Measurements from ENCODE around the gene HELT. TPM values are rescaled to one million over a fixed set of nuclear protein-coding genes. Genes with fewer than 3 reads are reported as not detected.
"Not testable (repeated sequence)": the region's sequence is repeated elsewhere in the genome, so short reads cannot be mapped to it uniquely, and the experiment has no call there.

Gene HELT
- polyA plus RNA-seq = not detected

DNA sequence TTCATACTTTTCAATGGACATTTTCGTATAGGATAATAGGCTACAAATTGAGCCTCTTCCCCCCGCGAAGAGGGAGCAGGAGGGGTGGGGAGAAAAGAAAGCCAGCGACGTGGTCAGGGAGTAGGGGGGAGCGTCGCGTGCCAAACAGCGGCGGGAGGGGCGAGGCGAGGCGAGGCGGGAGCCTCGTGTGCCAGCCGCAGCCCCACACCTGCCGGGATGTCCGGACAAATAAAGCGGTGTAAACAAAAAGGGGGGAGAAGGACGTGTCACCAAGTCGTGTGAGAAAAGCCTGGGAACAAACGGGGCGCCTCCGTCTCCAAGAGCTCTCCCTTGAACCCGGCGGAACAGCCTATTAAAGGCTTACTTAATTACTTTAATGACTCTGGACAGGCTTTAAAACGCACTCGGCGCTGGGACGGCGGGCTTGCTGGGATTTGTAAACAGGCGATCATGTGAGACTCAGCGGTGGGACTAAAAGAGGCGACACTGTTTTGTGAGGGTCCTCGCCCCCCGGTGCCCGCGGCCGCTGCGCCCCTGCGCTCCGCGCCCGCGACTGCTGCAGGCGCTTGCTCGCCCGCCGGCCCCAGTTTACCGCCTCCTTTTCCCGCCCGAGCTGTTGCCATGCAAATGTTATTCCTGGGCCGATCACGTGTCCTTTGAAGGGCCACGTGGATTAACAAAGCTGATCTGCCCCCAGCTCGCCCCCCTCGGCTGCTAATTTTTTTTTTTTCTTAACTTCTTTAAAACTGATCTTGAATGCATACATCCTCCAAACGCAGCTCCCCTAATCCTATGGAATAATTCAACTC, at the start of gene HELT:
TSS of gene HELT (plus strand) at position 527 of the 809 bp plus-strand sequence. CDS start 439 bp downstream, outside the sequence.
- peaks cover 0 to under 1% (median 0%) of the 10 kb centered on the region in 3 donors for H3K9me3 Mint-ChIP-seq
- no peaks in the 10 kb centered on the region for H3K36me3 Mint-ChIP-seq
- peak within 1 kb of the TSS in 1 of 3 donors; percentile 62 for H3K27ac Mint-ChIP-seq
- peaks cover 5 to 22% (median 11%) of the 10 kb centered on the region in 3 donors for H3K4me1 Mint-ChIP-seq
- peaks cover 61% of the 10 kb centered on the region for H3K27me3 Mint-ChIP-seq
- H3K4me3 Mint-ChIP-seq = peak within 1 kb of the TSS in 1 of 4 donors; percentile 89

DNA sequence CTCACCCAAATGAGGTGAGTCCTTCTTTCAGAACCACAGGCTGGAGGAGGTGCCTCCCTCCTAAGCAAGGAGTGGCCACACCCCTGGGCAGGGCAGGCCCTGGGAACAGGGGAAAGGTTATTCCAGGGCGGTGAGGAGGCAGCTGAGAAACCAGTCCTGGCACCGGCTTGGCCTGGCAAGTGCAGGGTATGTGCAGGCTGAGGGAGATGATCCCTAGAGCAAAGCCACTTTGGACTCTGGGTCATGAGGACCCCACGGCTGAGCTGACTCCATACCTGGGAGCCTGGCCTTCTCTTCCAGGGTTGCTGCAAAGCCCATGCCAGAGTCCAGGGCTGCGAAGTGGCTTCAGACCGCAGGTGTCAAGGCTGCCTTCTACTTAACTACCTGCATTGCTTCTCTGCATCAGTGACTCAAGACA, 49.5 kb upstream of the HELT start:
- H3K27me3 Mint-ChIP-seq = peaks cover 5% of the 10 kb centered on the region
- H3K27ac Mint-ChIP-seq = peak overlapping the region in 2 of 3 donors; percentile 99 to 100
- H3K4me1 Mint-ChIP-seq = peaks cover 3 to 17% (median 7%) of the 10 kb centered on the region in 3 donors
- peaks cover 3% of the 10 kb centered on the region for H3K36me3 Mint-ChIP-seq
- H3K9me3 Mint-ChIP-seq = peaks cover 2 to 13% (median 13%) of the 10 kb centered on the region in 3 donors
- H3K4me3 Mint-ChIP-seq = peak overlapping the region in 1 of 4 donors; percentile 84

DNA sequence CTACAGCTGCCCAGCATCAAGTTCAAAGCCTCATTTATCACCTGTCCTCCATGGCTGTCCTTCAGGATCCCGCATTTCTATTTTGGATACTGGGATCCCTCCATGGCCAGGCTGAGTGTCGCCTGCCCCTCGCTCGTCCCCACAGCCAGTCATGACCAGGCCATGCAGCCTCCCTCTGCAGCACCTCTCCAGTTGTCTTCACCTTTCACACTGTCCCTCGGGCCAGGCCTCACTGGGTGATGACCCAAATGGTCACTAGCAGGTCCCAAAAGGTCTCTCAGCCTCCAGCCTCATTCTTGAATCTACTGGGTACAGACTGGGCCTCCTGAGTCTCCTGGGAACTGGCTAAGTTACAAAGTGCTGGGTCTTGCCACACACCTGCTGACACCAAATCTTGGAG, 48.7 kb upstream of the HELT start:
- H3K27ac Mint-ChIP-seq = peak overlapping the region in 2 of 3 donors; percentile 6 to 99
- H3K4me1 Mint-ChIP-seq = peaks cover 3 to 16% (median 7%) of the 10 kb centered on the region in 3 donors
- peaks cover 3% of the 10 kb centered on the region for H3K36me3 Mint-ChIP-seq
- H3K9me3 Mint-ChIP-seq = peaks cover 2 to 13% (median 13%) of the 10 kb centered on the region in 3 donors
- no peak overlapping the region for H3K4me3 Mint-ChIP-seq
- peaks cover 5% of the 10 kb centered on the region for H3K27me3 Mint-ChIP-seq

DNA sequence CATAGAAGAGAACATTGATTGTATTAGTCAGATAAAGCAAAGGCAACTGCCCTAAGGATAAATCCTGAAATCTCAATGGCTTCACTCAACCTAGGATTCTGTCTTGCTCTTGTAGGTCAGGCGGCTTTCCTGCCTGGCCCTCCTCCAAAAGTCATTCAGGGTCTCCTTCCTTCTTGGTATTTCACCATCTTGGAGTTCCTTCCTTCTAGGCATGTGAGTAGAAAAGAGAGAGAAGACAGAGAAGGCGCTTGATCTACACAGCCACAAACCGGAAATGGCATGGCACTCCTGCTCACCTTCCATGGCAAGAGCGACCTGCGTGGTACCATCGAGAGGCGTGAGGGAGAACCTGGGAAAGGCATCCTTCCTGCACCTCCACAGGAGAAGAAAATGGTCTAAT, 45.3 kb upstream of the HELT start:
- Mint-ChIP-seq H3K4me3 (no peak overlapping the region), H3K27ac (peak overlapping the region in 1 of 3 donors; percentile 6), H3K4me1 (peaks cover 0 to 6% (median 3%) of the 10 kb centered on the region in 3 donors), H3K36me3 (peaks cover 8% of the 10 kb centered on the region), H3K27me3 (peaks cover 9% of the 10 kb centered on the region), H3K9me3 (peaks cover 6 to 16% (median 10%) of the 10 kb centered on the region in 3 donors)

DNA sequence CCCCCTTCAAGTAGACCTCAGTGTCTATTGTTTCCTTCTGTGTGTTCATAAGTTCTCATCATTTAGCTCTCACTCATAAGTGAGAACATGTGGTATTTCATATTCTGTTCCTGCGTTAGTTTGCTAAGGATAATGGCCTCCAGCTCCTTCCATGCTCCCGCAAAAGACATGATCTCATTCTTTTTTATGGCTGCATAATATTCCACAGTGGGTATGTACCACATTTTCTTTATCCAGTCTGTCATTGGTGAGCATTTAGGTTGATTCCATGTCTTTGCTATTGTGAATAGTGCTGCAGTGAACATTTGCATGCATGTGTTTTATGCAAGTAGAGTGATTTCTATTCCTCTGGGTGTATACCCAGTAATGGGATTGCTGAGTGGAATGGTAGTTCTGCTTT, 41.9 kb upstream of the HELT start:
- H3K36me3 Mint-ChIP-seq, H3K4me3 Mint-ChIP-seq, H3K4me1 Mint-ChIP-seq, H3K27ac Mint-ChIP-seq: not testable (repeated sequence)
- H3K9me3 Mint-ChIP-seq = peaks cover 6 to 16% (median 8%) of the 10 kb centered on the region in 3 donors
- H3K27me3 Mint-ChIP-seq = peaks cover 18% of the 10 kb centered on the region

DNA sequence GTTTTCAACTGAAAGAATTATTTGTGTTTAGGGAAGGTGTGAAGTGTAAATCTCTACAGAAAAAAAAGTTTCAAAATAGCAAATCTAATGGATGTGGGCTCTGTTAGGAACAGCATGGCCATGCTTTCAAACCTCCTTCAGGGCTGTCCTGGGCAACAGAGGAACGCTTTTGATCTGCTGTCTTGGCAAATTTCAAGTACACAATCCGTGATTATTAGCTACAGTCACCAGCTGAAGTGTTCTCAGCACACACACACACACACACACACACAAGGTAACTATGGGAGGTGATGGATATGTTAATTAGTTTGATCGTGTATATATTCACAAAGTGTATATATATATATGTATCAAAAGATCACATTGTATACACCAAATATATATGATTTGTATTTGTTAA, 40.5 kb upstream of the HELT start:
- Mint-ChIP-seq H3K4me1 (peaks cover 0 to 3% (median 0%) of the 10 kb centered on the region in 3 donors), H3K36me3 (peaks cover 6% of the 10 kb centered on the region), H3K27me3 (peaks cover 15% of the 10 kb centered on the region), H3K4me3 (no peak overlapping the region), H3K9me3 (peaks cover 4 to 6% (median 6%) of the 10 kb centered on the region in 3 donors), H3K27ac (no peak overlapping the region)

- no peak overlapping the region for H3K4me3 Mint-ChIP-seq
- H3K27me3 Mint-ChIP-seq = peaks cover 15% of the 10 kb centered on the region
These were observed 40.1 kb upstream of the HELT start for GRCh38 chr4:184978211-184978610.

GRCh38 chr4:184979461-184980124, 38.7 kb upstream of the HELT start:
- Mint-ChIP-seq H3K4me3 (no peak overlapping the region), H3K36me3 (peaks cover 6% of the 10 kb centered on the region)

More at GRCh38 chr4:184978211-184978610, 40.1 kb upstream of the HELT start:
- Mint-ChIP-seq H3K9me3 (peaks cover 4 to 6% (median 6%) of the 10 kb centered on the region in 3 donors), H3K4me1 (peaks cover 0 to 3% (median 0%) of the 10 kb centered on the region in 3 donors), H3K27ac (peak overlapping the region in 1 of 3 donors; percentile 47), H3K36me3 (peaks cover 6% of the 10 kb centered on the region)

GRCh38 chr4:184980261-184980660, 38.0 kb upstream of the HELT start:
- Mint-ChIP-seq H3K9me3 (peaks cover 4 to 6% (median 6%) of the 10 kb centered on the region in 3 donors), H3K36me3 (peaks cover 4% of the 10 kb centered on the region), H3K4me3 (no peak overlapping the region), H3K27me3 (peaks cover 15% of the 10 kb centered on the region), H3K4me1 (peaks cover 0 to 3% (median 0%) of the 10 kb centered on the region in 3 donors), H3K27ac (no peak overlapping the region)

More at GRCh38 chr4:184979461-184980124, 38.7 kb upstream of the HELT start:
- Mint-ChIP-seq H3K27me3 (peaks cover 15% of the 10 kb centered on the region), H3K9me3 (peaks cover 4 to 6% (median 6%) of the 10 kb centered on the region in 3 donors), H3K27ac (no peak overlapping the region), H3K4me1 (peaks cover 0 to 3% (median 0%) of the 10 kb centered on the region in 3 donors)

GRCh38 chr4:184983672-184984356, 34.5 kb upstream of the HELT start:
- no peak overlapping the region for H3K27ac Mint-ChIP-seq
- no peaks in the 10 kb centered on the region for H3K36me3 Mint-ChIP-seq
- H3K4me3 Mint-ChIP-seq = no peak overlapping the region
- H3K4me1 Mint-ChIP-seq = no peaks in the 10 kb centered on the region
- H3K9me3 Mint-ChIP-seq = no peaks in the 10 kb centered on the region
- peaks cover 7% of the 10 kb centered on the region for H3K27me3 Mint-ChIP-seq

- Mint-ChIP-seq H3K4me3 (no peak overlapping the region), H3K27me3 (no peaks in the 10 kb centered on the region), H3K27ac (no peak overlapping the region), H3K9me3 (no peaks in the 10 kb centered on the region), H3K4me1 (no peaks in the 10 kb centered on the region), H3K36me3 (no peaks in the 10 kb centered on the region)
These were observed 30.7 kb upstream of the HELT start for GRCh38 chr4:184987493-184988031.

DNA sequence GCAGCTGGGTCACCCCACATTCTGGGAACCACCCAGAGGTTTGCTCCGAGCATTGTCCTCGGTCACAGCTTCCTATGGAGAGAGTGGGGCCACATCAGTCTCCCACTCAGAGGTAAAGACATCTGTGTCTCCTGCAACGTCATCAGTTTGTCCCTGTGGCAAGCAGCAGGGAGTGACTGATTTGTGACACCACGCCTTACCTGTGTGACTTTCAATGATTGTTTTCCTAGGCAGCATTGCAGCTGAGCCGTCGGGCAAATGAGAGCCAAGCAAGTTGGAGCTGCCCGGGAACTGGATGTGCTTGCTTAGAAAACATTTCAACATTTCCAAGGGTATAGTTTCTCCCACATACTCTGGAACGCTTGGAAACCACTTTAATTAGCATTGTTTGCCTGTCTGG, 29.7 kb upstream of the HELT start:
- no peak overlapping the region for H3K4me3 Mint-ChIP-seq

GRCh38 chr4:184989283-184989682, 29.0 kb upstream of the HELT start:
- not testable (repeated sequence) for H3K9me3 Mint-ChIP-seq, H3K36me3 Mint-ChIP-seq, H3K4me1 Mint-ChIP-seq, H3K27ac Mint-ChIP-seq, H3K27me3 Mint-ChIP-seq, H3K4me3 Mint-ChIP-seq

More for the DNA sequence above, 29.7 kb upstream of the HELT start:
- Mint-ChIP-seq H3K27me3 (no peaks in the 10 kb centered on the region), H3K27ac (peak overlapping the region in 1 of 3 donors; percentile 47), H3K4me1 (no peaks in the 10 kb centered on the region), H3K36me3 (no peaks in the 10 kb centered on the region), H3K9me3 (no peaks in the 10 kb centered on the region)

DNA sequence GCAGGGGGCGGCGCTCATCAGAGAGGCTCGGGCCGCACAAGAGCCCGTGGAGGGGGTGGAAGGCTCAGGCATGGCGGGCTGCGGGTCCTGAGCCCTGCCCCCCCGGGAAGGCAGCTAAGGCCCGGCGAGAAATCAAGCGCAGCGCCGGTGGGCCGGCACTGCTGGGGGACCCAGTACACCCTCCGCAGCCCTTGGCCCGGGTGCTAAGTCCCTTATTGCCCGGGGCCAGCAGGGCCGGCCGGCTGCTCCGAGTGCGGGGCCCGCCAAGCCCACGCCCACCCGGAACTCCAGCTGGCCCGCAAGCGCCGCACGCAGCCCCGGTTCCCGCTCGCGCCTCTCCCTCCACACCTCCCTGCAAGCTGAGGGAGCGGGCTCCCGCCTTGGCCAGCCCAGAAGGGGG, 28.2 kb upstream of the HELT start:
- not testable (repeated sequence) for H3K36me3 Mint-ChIP-seq, H3K4me3 Mint-ChIP-seq, H3K4me1 Mint-ChIP-seq, H3K27me3 Mint-ChIP-seq, H3K9me3 Mint-ChIP-seq, H3K27ac Mint-ChIP-seq
